Stromal cell of bone marrow (primary cell): Measurements from ENCODE around the gene HLF.

Experiments
- DNase-seq: peaks from one replicate; pipeline ENCODE4 v3.0.0-alpha.2; 2012; ENCODE audit warnings: low read depth

HLF gene

GRCh38 chr17:55363033-55363432, 98.3 kb downstream of the HLF start:
- no peak for DNase-seq

GRCh38 chr17:55366020-55366481, 101.3 kb downstream of the HLF start:
- DNase-seq = no peak

- no peak for DNase-seq
These were observed 103.9 kb downstream of the HLF start for GRCh38 chr17:55368706-55369105.
